Mucosa of descending colon (tissue), 3 donors: ENCODE results near the gene WFDC1. TPM values are rescaled to one million over a fixed set of nuclear protein-coding genes. Genes with fewer than 3 reads are reported as not detected.

ENCODE experiments used
- ATAC-seq: fragments of 200-7000 bp; cut with Tn5 transposase; one replicate; pipeline ENCODE4 v1.9.1; 2020; ENCODE audit warnings: mild to moderate bottlenecking, moderate library complexity
- DNase-seq, 3 donors: peaks; one replicate each; pipeline ENCODE4 v3.0.0-alpha.2; 2020
- H3K36me3 ChIP-seq: fragments of 200-600 bp; one replicate; pipeline ENCODE4 v1.8.0; 2021; ENCODE audit warnings: low read depth, mild to moderate bottlenecking
- H3K4me1 ChIP-seq: fragments of 200-600 bp; one replicate; pipeline ENCODE4 v1.8.0; 2021; ENCODE audit warnings: low read depth, mild to moderate bottlenecking
- H3K4me3 ChIP-seq: fragments of 200-600 bp; one replicate; pipeline ENCODE4 v1.8.0; 2021; ENCODE audit warnings: mild to moderate bottlenecking
- H3K9me3 ChIP-seq: fragments of 200-600 bp; one replicate; pipeline ENCODE4 v1.8.0; 2021; ENCODE audit warnings: mild to moderate bottlenecking
- CTCF ChIP-seq: fragments of 200-600 bp; IDR thresholded peaks from one replicate; pipeline ENCODE4 v1.8.0; 2022; ENCODE audit warnings: antibody characterized with exemption, mild to moderate bottlenecking
- intact Hi-C, 2 donors: fragments of 100-400 bp; cut with DNase I in 1 of 2; cut with micrococcal nuclease in 1 of 2; formaldehyde crosslinking; loops; one replicate each; pipeline versions ENCODE4 v1.11.0 to v1.11.1; 2022; cut with DNase I, micrococcal nuclease
- total RNA-seq, 3 donors: library from RNA; stranded (reverse); fragmentation: NEBNext Ultra II Directional in 2 of 3; extraction: Animal tissue kit (Norgen Biotek cat#: 25700) in 2 of 3; gene quantifications; one replicate each; pipeline versions ENCODE4 v1.2.1 to v1.2.4, GENCODE V29; 2021 to 2023
- donor health status: DM: no; HTN: no; CAD: no; lungs with moderate emphysema.
- donor health status: DM: no; HTN: no; CAD: no.
- donor health status: DM: no; HTN: yes; CAD: no.

WFDC1 gene
- total RNA-seq, 3 donors from 2014 or later, result 7.5 to 30.5 (median 10.9) TPM

GRCh38 chr16:84368308-84368996, 73.8 kb downstream of the WFDC1 start, which contains the start of gene ATP2C2:
Gene ATP2C2, plus strand, starts transcription at chr16:84368538. Its CDS starts 78 bp downstream, at chr16:84368616.
- TF ChIP-seq CTCF, result no peak
- DNase-seq, result peak; percentile 88 to 92 (median 89)
- Histone ChIP-seq H3K36me3 (no peaks in the 10 kb centered on the region), H3K4me1 (peaks cover 32% of the 10 kb centered on the region), H3K4me3 (peak within 1 kb of the TSS; percentile 49), H3K9me3 (no peaks in the 10 kb centered on the region)
- peak; percentile 85 for ATAC-seq
- intact Hi-C loops, result no loop called here

GRCh38 chr16:84369105-84369504, 74.4 kb downstream of the WFDC1 start:
- DNase-seq (no peak), ATAC-seq (no peak)
- intact Hi-C loops, result no loop called here
- H3K4me1 ChIP-seq, result peaks cover 29% of the 10 kb centered on the region
- no peak for TF ChIP-seq CTCF
- peak overlapping the region; percentile 49 for H3K4me3 ChIP-seq
- no peaks in the 10 kb centered on the region for H3K36me3 ChIP-seq
- H3K9me3 ChIP-seq, result no peaks in the 10 kb centered on the region

- Histone ChIP-seq H3K9me3 (no peaks in the 10 kb centered on the region), H3K36me3 (no peaks in the 10 kb centered on the region), H3K4me3 (no peak overlapping the region), H3K4me1 (peaks cover 29% of the 10 kb centered on the region)
- TF ChIP-seq CTCF, result no peak
- ATAC-seq, result peak; percentile 67
- intact Hi-C loops, result no loop called here
- peak; percentile 76 to 80 (median 78) for DNase-seq
Observed at GRCh38 chr16:84369938-84370627, 75.4 kb downstream of the WFDC1 start.

- no peak overlapping the region for H3K4me3 ChIP-seq
- intact Hi-C loops, result no loop called here
- peak in 1 of 3 donors; percentile 55 for DNase-seq
- peak; percentile 32 for ATAC-seq
- no peaks in the 10 kb centered on the region for H3K9me3 ChIP-seq
- peaks cover 29% of the 10 kb centered on the region for H3K4me1 ChIP-seq
- no peak for TF ChIP-seq CTCF
- no peaks in the 10 kb centered on the region for H3K36me3 ChIP-seq
Observed at GRCh38 chr16:84370723-84371552, 76.3 kb downstream of the WFDC1 start.

- no peaks in the 10 kb centered on the region for H3K36me3 ChIP-seq
- H3K9me3 ChIP-seq, result no peaks in the 10 kb centered on the region
- peaks cover 24% of the 10 kb centered on the region for H3K4me1 ChIP-seq
Observed at GRCh38 chr16:84371553-84371865, 76.8 kb downstream of the WFDC1 start.

More at GRCh38 chr16:84371553-84371865, 76.8 kb downstream of the WFDC1 start:
- ATAC-seq, result no peak
- TF ChIP-seq CTCF, result no peak
- no peak overlapping the region for H3K4me3 ChIP-seq
- DNase-seq, result no peak
- intact Hi-C loops, result no loop called here
